ENCODE results near the gene GPS1. TPM values are rescaled to one million over a fixed set of nuclear protein-coding genes. Genes with fewer than 3 reads are reported as not detected.
A peak's percentile ranks its signal among the peaks of the same experiment; 100 is the strongest.

The GPS1 gene
- total and polyA plus RNA-seq, 9 of the 15 experiments (the other 6 are each of a cell fraction or from before 2014, with no cell fraction given) = 3.1 to 167 (median 69.9) TPM

- peak in 1 of 2 experiments; percentile 15; a peak in 1 of 4 replicates for TF ChIP-seq HDAC1 (IDR thresholded peaks at IDR 0.05)
- no peak for TF ChIP-seq HMG20B (CRISPR knock-in tag; IDR thresholded peaks at IDR 0.05)
- TF ChIP-seq PTRF (tag; IDR thresholded peaks at IDR 0.05) = no peak
- no peak for TF ChIP-seq POLR3A (IDR thresholded peaks at IDR 0.05; ENCODE audit: borderline replicate concordance, extremely low read depth, insufficient read depth, insufficient read length)
- no peak for TF ChIP-seq CBX5 (IDR thresholded peaks at IDR 0.05; ENCODE audit: borderline replicate concordance, low read depth)
- TF ChIP-seq NR0B1 (IDR thresholded peaks at IDR 0.05; ENCODE audit: partially characterized antibody) = no peak
- TF ChIP-seq PRPF4 (IDR thresholded peaks at IDR 0.05; ENCODE audit: insufficient read depth, low read depth, low read length, poor library complexity, severe bottlenecking) = no peak
- TF ChIP-seq ZNF76 (CRISPR knock-in tag; IDR thresholded peaks at IDR 0.05; ENCODE audit: borderline replicate concordance) = no peak
- TF ChIP-seq ZFP30 (CRISPR knock-in tag; IDR thresholded peaks at IDR 0.05; ENCODE audit: borderline replicate concordance) = no peak
- no peak for TF ChIP-seq YBX1 (IDR thresholded peaks at IDR 0.05)
- TF ChIP-seq ZNF239 (CRISPR knock-in tag; IDR thresholded peaks at IDR 0.05) = no peak
- no peak for TF ChIP-seq THAP12 (CRISPR knock-in tag; IDR thresholded peaks at IDR 0.05)
- no peak for TF ChIP-seq ZNF584 (CRISPR knock-in tag; IDR thresholded peaks at IDR 0.05; ENCODE audit: low read depth)
- TF ChIP-seq EGR1 (conservative IDR thresholded peaks at IDR 0.05) = no peak
- peak; percentile 32; the same call in 1 of the 2 replicates for TF ChIP-seq TAL1 (IDR thresholded peaks at IDR 0.05)
- no peak for TF ChIP-seq TRIM25 (IDR thresholded peaks at IDR 0.05; ENCODE audit: borderline replicate concordance)
- no peak for TF ChIP-seq RBM15 (IDR thresholded peaks at IDR 0.05; ENCODE audit: insufficient read depth, low read length)
- TF ChIP-seq RFX7 (CRISPR knock-in tag; IDR thresholded peaks at IDR 0.05) = no peak
- TF ChIP-seq PTTG1 (tag; IDR thresholded peaks at IDR 0.05; ENCODE audit: low read depth) = no peak
- TF ChIP-seq C11orf30 (IDR thresholded peaks at IDR 0.05; ENCODE audit: low read depth) = no peak
- no peak for TF ChIP-seq MCM5 (IDR thresholded peaks at IDR 0.05; ENCODE audit: low read depth)
- no peak for TF ChIP-seq MYBL2 (IDR thresholded peaks at IDR 0.05; ENCODE audit: low read depth)
- no peak for TF ChIP-seq MYBL2 (CRISPR knock-in tag; IDR thresholded peaks at IDR 0.05; ENCODE audit: borderline replicate concordance)
Observed at GRCh38 chr17:82021900-82022309, 29.8 kb upstream of the GPS1 start (continued).

Data from K562 (cell line).